Measurements from ENCODE around the gene PDCD5.

The PDCD5 gene

GRCh38 chr19:32631381-32631780 is 50.4 kb downstream of the PDCD5 start:
- H3K4me3 ChIP-seq (ENCODE audit: low read length) = no peak overlapping the region
- H4K20me1 ChIP-seq (ENCODE audit: insufficient read depth, low read length) = no peaks in the 10 kb centered on the region
- H3K9me3 ChIP-seq (ENCODE audit: insufficient read depth, low read length) = no peaks in the 10 kb centered on the region
- H3K36me3 ChIP-seq (replicated peaks; ENCODE audit: low read depth, low read length) = peaks cover 42% of the 10 kb centered on the region
- no peaks in the 10 kb centered on the region for H3K27me3 ChIP-seq (ENCODE audit: low read depth, low read length)
- no peak overlapping the region for H3K9ac ChIP-seq (ENCODE audit: low read length)
- H3K4me1 ChIP-seq (ENCODE audit: low read length) = no peaks in the 10 kb centered on the region
- H3K27ac ChIP-seq (ENCODE audit: low read length) = no peak overlapping the region
- no peaks in the 10 kb centered on the region for H3K79me2 ChIP-seq (ENCODE audit: low read length)
- H2AFZ ChIP-seq (ENCODE audit: low read depth, low read length) = no peak overlapping the region
- TF ChIP-seq CTCF (IDR thresholded peaks at IDR 0.05; ENCODE audit: low read depth, low read length) (no peak), EZH2phosphoT487 (IDR thresholded peaks at IDR 0.05; ENCODE audit: low read depth) (no peak)
- H3K4me2 ChIP-seq (ENCODE audit: low read length) = no peak overlapping the region

Data from OCI-LY3 (cell line).